HCT116 (cell line): Measurements from ENCODE around the gene SPNS1. TPM values are rescaled to one million over a fixed set of nuclear protein-coding genes. Genes with fewer than 3 reads are reported as not detected.
A peak's percentile ranks its signal among the peaks of the same experiment; 100 is the strongest.

ENCODE experiments used
- ATAC-seq: fragments of 200-7000 bp; cut with Tn5 transposase; 2 replicates; pipeline ENCODE4 v1.9.1; 2020; ENCODE audit warnings: mild to moderate bottlenecking, moderate library complexity
- BruUV-seq: library from RNA; stranded (reverse); fragments of 400-500 nt; replicated peaks from 2 replicates; lab custom pipeline; 2021; lab: Mats Ljungman, UMichigan
- CTCF ChIA-PET: fragments of 300-600 bp; sonication (Branson Sonifier 250); formaldehyde crosslinking; loops from one replicate; lab custom pipeline; 2021; ENCODE audit warnings: antibody characterized with exemption; lab: Charles Lee
- POLR2A ChIA-PET: fragments of 300-600, 350-600 bp; sonication (Branson Sonifier 250); formaldehyde crosslinking; loops from one replicate; lab custom pipeline; 2021; ENCODE audit warnings: antibody characterized with exemption; lab: Charles Lee
- RAD21 ChIA-PET, 2 experiments: fragments of 300-600 bp; sonication (Branson Sonifier 250); formaldehyde crosslinking; loops; one replicate each; lab custom pipeline; 2023; ENCODE audit warnings: low total read pairs in 2 of 2; ENCODE audit not compliant: uncharacterized antibody in 2 of 2, unreplicated experiment in 2 of 2, low non-redundant PET in 1 of 2; lab: Charles Lee
- DNase-seq: peaks from one replicate; pipeline ENCODE4 v3.0.0-alpha.2; 2010; ENCODE audit warnings: low read depth, low spot score
- H2AFZ ChIP-seq: fragments of 200-600 bp; shearing (Covaris generic), sonication (generic); 2 replicates; pipeline ENCODE4 v1.6.1; 2017; ENCODE audit warnings: low read depth, mixed run types, mixed read lengths, antibody characterized with exemption, low read length; ENCODE audit not compliant: poor library complexity, severe bottlenecking
- H3K27ac ChIP-seq: 2 replicates; pipeline ENCODE4 v1.5.1; 2012; ENCODE audit warnings: low read depth, low read length
- H3K27me3 ChIP-seq: fragments of 200-600 bp; sonication (generic); 2 replicates; pipeline ENCODE4 v1.6.1; 2016; ENCODE audit warnings: mixed run types, low read length, mixed read lengths; ENCODE audit not compliant: insufficient read depth
- H3K36me3 ChIP-seq, 2 experiments: fragments of 200-500 bp in 1 of 2; fragments of 200-600 bp in 1 of 2; sonication (Bioruptor generic) in 1 of 2; sonication (generic) in 1 of 2; 2 replicates each; pipeline versions ENCODE4 v1.5.1 to v1.6.1; 2014 to 2016; ENCODE audit warnings: low read length in 2 of 2, inconsistent platforms in 1 of 2, mixed read lengths in 1 of 2, mixed run types in 1 of 2; ENCODE audit not compliant: insufficient read depth in 2 of 2, control insufficient read depth in 1 of 2
- H3K4me1 ChIP-seq, 2 experiments: fragments of 200-600 bp in 1 of 2; sonication (generic) in 1 of 2; 2 replicates each; pipeline versions ENCODE4 v1.5.1 to v1.6.1; 2012 to 2017; ENCODE audit warnings: low read length in 2 of 2, inconsistent platforms in 1 of 2, mild to moderate bottlenecking in 1 of 2, mixed read lengths in 1 of 2, mixed run types in 1 of 2, moderate library complexity in 1 of 2; ENCODE audit not compliant: insufficient read depth in 2 of 2, control insufficient read depth in 1 of 2
- H3K4me2 ChIP-seq: fragments of 200-600 bp; sonication (generic); 2 replicates; pipeline ENCODE4 v1.6.1; 2017; ENCODE audit warnings: mixed run types, low read length, mixed read lengths
- H3K4me3 ChIP-seq, 2 experiments: fragments of 200-600 bp in 1 of 2; sonication (generic) in 1 of 2; replicated peaks in 1 of 2; 2 replicates each; pipeline ENCODE4 v1.5.1; 2011 to 2016; ENCODE audit warnings: low read length in 2 of 2, control low read depth in 1 of 2, low read depth in 1 of 2, mild to moderate bottlenecking in 1 of 2, mixed read lengths in 1 of 2, mixed run types in 1 of 2
- H3K79me2 ChIP-seq: fragments of 200-600 bp; sonication (generic); 2 replicates; pipeline ENCODE4 v1.6.1; 2017; ENCODE audit warnings: mild to moderate bottlenecking, mixed run types, low read length, moderate library complexity, mixed read lengths; ENCODE audit not compliant: insufficient read depth
- H3K9ac ChIP-seq: fragments of 200-600 bp; sonication (generic); 2 replicates; pipeline ENCODE4 v1.6.1; 2016; ENCODE audit warnings: low read length, mixed read lengths
- H3K9me2 ChIP-seq: fragments of 200-600 bp; sonication (generic), shearing (Covaris generic); 2 replicates; pipeline ENCODE4 v1.6.1; 2017; ENCODE audit warnings: mixed run types, mild to moderate bottlenecking, moderate library complexity; ENCODE audit not compliant: insufficient read depth
- H3K9me3 ChIP-seq, 2 experiments: fragments of 200-500 bp in 1 of 2; fragments of 200-600 bp in 1 of 2; sonication (Bioruptor generic) in 1 of 2; sonication (generic) in 1 of 2; 2 replicates each; pipeline ENCODE4 v1.6.1; 2014 to 2017; ENCODE audit warnings: low read length in 2 of 2, mixed read lengths in 2 of 2, inconsistent platforms in 1 of 2, low read depth in 1 of 2, mild to moderate bottlenecking in 1 of 2, mixed run types in 1 of 2, moderate library complexity in 1 of 2; ENCODE audit not compliant: control insufficient read depth in 1 of 2, insufficient read depth in 1 of 2
- H4K20me1 ChIP-seq: fragments of 200-600 bp; sonication (generic), shearing (Covaris generic); 2 replicates; pipeline ENCODE4 v1.6.1; 2017; ENCODE audit warnings: mixed run types, mild to moderate bottlenecking, moderate library complexity; ENCODE audit not compliant: insufficient read depth
- CEBPB ChIP-seq: IDR thresholded peaks from 2 replicates; pipeline ENCODE4 v1.6.1; 2012; ENCODE audit warnings: low read depth
- ELF1 ChIP-seq: IDR thresholded peaks from 2 replicates; pipeline ENCODE4 v1.6.1; 2012; ENCODE audit warnings: low read depth, borderline replicate concordance
- JUND ChIP-seq: IDR thresholded peaks from 2 replicates; pipeline ENCODE4 v1.6.1; 2012
- POLR2A ChIP-seq: IDR thresholded peaks from 2 replicates; pipeline ENCODE4 v1.7.0; 2011; ENCODE audit warnings: borderline replicate concordance; ENCODE audit not compliant: insufficient read depth, insufficient read length; ENCODE audit errors: extremely low read depth
- RAD21 ChIP-seq: IDR thresholded peaks from 2 replicates; pipeline ENCODE4 v1.6.1; 2012; ENCODE audit warnings: low read depth, mild to moderate bottlenecking
- REST ChIP-seq: IDR thresholded peaks from 2 replicates; pipeline ENCODE4 v1.6.1; 2012; ENCODE audit warnings: low read depth
- TCF7L2 ChIP-seq: IDR thresholded peaks from 2 replicates; pipeline ENCODE4 v1.7.0; 2011; ENCODE audit warnings: borderline replicate concordance, inconsistent platforms; ENCODE audit not compliant: insufficient read depth, insufficient read length; ENCODE audit errors: extremely low read depth
- ZFX ChIP-seq: fragments of 450-650 bp; IDR thresholded peaks from 2 replicates; pipeline ENCODE4 v1.6.1; 2017
- ZNF274 ChIP-seq: fragments of 200-500 bp; sonication (Bioruptor generic); IDR thresholded peaks from 2 replicates; pipeline ENCODE4 v1.6.1; 2014; ENCODE audit warnings: mild to moderate bottlenecking, low read depth, low read length, inconsistent platforms
- intact Hi-C: fragments of 100-400 bp; cut with micrococcal nuclease; formaldehyde crosslinking; loops from 2 replicates; pipeline ENCODE4 v1.10.0; 2022
- total RNA-seq: library from RNA; stranded (reverse); gene quantifications from one replicate; pipeline ENCODE4 v1.2.1, GENCODE V29; 2021; ENCODE audit not compliant: unreplicated experiment
- TF ChIP-seq, protein P1 (sequence below): IDR thresholded peaks from 2 replicates; pipeline ENCODE4 v1.6.1; 2012

SPNS1 gene
- total RNA-seq, 1 experiment from 2014 or later: 32.3 TPM

GRCh38 chr16:29025735-29026134, 51.2 kb downstream of the SPNS1 start:
- H4K20me1 ChIP-seq: no peaks in the 10 kb centered on the region
- H3K79me2 ChIP-seq: no peaks in the 10 kb centered on the region
- H3K9me2 ChIP-seq: no peaks in the 10 kb centered on the region
- DNase-seq (no peak), ATAC-seq (no peak)
- H3K27ac ChIP-seq: no peak overlapping the region
- H3K27me3 ChIP-seq: no peaks in the 10 kb centered on the region
- CTCF ChIA-PET: no interaction called here
- H3K4me2 ChIP-seq: no peak overlapping the region
- POLR2A ChIA-PET: no interaction called here
- H3K4me3 ChIP-seq: no peak overlapping the region
- BruUV-seq: no TSS peak
- H2AFZ ChIP-seq: no peak overlapping the region
- H3K4me1 ChIP-seq: peaks cover 9 to 19% of the 10 kb centered on the region in 2 experiments
- H3K9ac ChIP-seq: no peak overlapping the region
- no peak for TF ChIP-seq ELF1
- H3K9me3 ChIP-seq: no peaks in the 10 kb centered on the region
- no peaks in the 10 kb centered on the region for H3K36me3 ChIP-seq
- intact Hi-C loops: no loop called here
- RAD21 ChIA-PET: no interaction called here

DNA sequence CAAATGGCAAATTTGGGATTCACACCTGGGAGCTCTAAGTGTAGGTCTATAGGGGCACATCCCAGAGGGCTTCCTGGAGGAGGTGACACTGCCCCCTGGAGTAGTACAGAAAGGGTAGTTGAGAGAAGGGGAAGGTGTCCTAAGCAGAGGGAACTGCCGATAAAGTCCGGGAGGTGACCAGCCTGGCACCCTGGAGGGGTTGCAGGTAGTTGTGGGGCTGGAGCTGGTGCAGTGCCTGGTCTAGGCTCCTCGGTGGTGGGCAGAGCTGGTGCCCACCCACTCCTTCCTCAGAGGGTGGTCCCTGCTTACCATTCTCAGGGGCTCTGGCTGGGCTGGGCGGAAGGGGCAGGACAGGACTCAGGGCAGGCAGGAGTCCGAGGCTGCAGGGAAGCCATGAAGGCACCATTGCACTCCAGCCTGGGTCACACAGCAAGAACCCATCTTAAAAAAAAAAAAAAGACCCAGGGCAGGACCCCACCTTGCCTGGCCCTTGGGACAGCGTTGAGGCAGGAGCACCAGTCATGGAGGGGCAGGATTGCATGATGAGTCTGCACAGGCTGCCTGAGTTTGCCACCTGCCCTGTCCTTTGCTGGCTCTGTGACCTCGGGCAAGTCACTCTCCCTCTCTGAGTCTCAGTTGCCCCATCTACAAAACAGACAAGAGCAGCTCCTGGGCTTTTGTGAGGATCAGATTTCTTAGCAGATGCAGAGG, 54.0 kb downstream of the SPNS1 start:
- Histone ChIP-seq H3K27ac (no peak overlapping the region), H3K4me2 (peak overlapping the region; percentile 45), H2AFZ (no peak overlapping the region), H3K4me1 (peaks cover 2 to 10% of the 10 kb centered on the region in 2 experiments; a peak in 2 of 4 replicates), H3K4me3 (no peak overlapping the region), H3K27me3 (no peaks in the 10 kb centered on the region), H3K9me2 (no peaks in the 10 kb centered on the region), H3K36me3 (no peaks in the 10 kb centered on the region), H3K79me2 (no peaks in the 10 kb centered on the region), H4K20me1 (no peaks in the 10 kb centered on the region), H3K9ac (no peak overlapping the region), H3K9me3 (no peaks in the 10 kb centered on the region)
- no peak for TF ChIP-seq JUND
- TF ChIP-seq ELF1: no peak
- TF ChIP-seq REST: no peak
- no peak for TF ChIP-seq ZFX
- TF ChIP-seq, protein P1, sequence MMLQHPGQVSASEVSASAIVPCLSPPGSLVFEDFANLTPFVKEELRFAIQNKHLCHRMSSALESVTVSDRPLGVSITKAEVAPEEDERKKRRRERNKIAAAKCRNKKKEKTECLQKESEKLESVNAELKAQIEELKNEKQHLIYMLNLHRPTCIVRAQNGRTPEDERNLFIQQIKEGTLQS: no peak
- no peak for TF ChIP-seq RAD21
- no peak for TF ChIP-seq TCF7L2
- TF ChIP-seq POLR2A: no peak
- TF ChIP-seq CEBPB: no peak
- TF ChIP-seq ZNF274: no peak
- intact Hi-C loops: no loop called here
- POLR2A ChIA-PET: no interaction called here
- CTCF ChIA-PET: no interaction called here
- RAD21 ChIA-PET: no interaction called here
- no peak for DNase-seq
- BruUV-seq: no TSS peak
- ATAC-seq: 0 out of 2 replicates have a peak, but pooled peaks have one; percentile 14
